ENCODE data around the gene TFAP2A.

Gene TFAP2A

DNA sequence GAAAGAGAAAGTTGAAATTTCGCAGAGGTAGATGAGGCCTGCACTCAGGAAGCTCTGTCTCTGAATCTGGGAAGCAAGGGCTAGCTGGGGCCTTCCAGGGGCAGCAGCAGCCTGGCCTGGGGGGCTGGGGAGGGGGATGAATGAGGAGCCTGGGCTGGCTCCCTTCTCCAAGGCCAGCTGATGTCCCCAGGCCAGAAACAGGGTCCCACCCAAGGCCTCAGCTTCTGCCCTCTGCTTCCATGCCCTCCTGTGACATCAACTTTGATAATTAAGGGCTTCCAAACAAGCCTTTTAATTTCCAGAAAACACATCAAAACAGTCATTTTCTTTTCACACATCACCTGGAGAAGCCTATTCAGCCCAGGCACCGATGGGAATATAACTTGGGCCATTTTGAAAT, 15.4 kb downstream of the TFAP2A start:
- DNase-seq (ENCODE audit: low read depth) = no peak

DNA sequence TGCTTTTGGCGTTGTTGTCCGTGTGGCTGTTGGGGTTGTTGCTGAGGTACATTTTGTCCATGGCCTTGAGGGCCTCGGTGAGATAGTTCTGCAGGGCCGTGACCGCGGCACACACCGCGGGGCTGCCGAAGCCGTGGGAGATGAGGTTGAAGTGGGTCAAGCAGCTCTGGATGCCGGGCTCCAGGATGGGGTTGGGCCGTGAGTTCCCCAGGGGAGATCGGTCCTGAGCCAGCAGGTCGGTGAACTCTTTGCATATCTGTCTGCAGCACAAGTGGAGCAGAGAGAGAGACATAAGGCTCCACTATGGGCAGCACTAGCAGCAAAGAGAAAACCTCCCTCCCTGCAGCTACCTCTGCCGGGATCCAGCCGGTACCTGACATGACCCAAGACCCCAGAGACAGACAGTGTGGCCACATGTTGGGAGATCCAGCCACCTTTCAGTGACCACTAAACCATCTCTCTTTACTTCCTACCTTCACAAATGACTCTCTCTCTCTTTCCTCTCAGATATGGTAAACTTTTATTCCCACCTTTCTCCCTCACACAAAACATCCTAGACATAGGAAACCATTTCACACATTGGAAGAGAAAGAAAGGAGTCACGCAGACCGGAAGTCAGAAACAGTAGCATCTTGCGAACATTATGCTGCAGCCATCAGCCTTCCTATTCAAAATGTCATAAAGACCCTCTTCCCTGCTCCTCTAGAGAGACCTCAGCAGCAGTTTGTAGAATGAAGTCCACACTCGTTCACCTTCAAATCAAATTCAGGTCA, 16.2 kb downstream of the TFAP2A start:
- no peak for DNase-seq (ENCODE audit: low read depth)

DNA sequence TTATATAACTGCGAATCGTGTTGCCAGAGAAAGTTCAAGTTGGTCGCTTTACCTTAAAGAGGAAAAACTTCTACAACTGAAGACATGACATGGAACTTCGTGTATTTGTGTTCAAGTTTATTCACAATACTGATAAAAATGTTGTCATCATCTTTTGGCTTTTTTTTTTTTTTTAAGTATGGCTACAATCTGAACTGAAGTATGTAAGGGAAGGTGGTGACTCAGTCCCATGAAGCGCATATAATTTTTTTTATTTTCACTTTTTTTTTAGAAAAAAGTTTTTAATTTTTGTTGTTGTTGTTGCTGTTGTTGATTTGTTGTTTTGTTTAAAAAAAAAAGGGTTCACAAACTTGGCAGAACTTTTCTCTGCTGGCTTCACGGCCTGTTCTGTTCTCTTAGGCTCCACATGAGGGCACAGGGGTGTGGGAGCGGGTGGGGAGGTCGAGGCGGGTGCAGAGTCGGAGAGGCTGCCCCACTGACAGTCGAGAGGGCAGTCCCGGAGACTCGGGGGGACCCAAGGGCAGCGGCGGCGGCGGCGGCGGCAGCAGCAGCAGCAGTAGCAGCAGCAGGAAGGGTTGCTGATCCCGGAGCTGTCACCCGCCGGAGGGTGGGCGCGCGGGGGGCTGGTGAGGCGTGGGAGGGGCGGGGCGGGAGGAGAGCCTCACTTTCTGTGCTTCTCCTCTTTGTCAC, 17.0 kb downstream of the TFAP2A start:
- no peak for DNase-seq (ENCODE audit: low read depth)

DNA sequence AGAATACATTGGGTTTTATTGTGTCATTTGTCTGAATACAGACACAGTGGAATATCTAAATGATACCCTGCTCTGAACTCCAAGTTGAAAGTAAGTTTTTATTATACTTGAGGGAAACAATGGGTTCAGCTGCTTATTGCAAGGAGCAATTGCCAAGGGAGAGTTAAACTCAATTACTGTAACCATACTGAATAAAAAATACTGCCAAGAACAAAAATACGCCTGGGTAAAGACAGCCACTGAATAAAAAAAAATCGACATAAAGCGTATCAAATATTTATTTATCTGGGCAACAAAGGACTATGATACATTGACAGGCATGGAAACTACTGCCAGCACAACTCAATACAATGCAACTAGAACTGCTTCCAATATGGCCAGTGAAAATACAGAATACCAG, 18.1 kb downstream of the TFAP2A start:
- no peak for DNase-seq (ENCODE audit: low read depth)

- no peak for DNase-seq (ENCODE audit: low read depth)
These were observed 18.9 kb downstream of the TFAP2A start for GRCh38 chr6:10395704-10396546.

DNA sequence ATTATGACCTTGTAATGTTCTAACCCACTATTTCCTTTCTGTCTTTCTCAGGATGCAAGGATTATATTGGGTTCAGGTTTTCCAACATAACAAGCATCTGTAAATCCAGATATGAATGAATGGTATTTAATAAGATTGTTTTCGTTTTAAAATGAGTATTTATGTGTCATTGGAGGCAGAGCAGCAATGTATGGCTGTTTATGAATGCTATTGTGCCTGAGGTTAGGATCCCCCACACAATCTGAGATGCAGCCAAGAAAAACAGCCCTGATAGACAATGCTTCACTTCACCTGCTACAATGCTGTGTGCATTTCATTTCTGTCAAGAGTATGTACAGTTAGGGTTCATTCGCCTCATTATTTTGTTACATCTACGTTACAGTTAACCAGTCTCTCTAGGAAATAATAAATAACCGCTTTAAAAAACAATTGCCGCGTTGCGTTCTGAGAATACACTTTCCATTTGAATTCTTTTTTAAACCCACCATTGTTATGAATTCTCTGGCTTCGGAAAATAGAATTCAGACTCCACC, 19.6 kb downstream of the TFAP2A start:
- DNase-seq (ENCODE audit: low read depth) = no peak

DNA sequence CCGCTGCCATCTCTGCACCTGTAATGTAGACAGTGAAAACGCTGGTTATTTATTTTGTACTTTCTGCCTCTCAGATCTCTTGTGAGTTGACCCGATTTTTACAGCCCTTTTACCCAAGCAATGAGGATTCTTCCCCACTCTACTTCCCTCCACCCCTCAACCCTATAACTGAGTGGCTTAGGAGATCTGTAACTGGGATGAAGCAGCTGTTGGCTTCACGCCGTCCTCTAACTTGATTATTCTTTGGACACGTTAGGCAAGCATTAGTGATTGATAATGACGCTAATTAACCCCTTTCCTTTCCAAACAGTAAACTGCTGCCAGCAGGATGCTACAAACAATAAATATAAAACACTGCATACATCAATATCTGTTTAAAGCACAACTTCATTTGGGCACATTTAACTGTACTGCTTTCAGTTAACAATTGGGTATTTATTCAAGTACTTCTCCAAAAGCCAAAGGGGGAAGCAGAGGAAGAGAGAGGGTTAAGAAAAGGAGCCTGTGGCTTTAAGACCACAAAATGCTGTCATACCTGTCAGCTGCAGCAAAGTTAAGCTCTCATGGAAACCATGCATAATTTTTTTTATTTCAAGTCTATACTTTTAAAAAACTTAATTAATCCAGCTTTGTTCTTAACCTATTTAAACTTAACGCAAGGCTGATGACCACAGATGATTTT, 21.2 kb downstream of the TFAP2A start:
- DNase-seq (ENCODE audit: low read depth) = no peak

GRCh38 chr6:10391799-10392198, 23.1 kb downstream of the TFAP2A start:
- DNase-seq (ENCODE audit: low read depth) = no peak

GRCh38 chr6:10391299-10391630, 23.6 kb downstream of the TFAP2A start:
- DNase-seq (ENCODE audit: low read depth) = no peak

DNA sequence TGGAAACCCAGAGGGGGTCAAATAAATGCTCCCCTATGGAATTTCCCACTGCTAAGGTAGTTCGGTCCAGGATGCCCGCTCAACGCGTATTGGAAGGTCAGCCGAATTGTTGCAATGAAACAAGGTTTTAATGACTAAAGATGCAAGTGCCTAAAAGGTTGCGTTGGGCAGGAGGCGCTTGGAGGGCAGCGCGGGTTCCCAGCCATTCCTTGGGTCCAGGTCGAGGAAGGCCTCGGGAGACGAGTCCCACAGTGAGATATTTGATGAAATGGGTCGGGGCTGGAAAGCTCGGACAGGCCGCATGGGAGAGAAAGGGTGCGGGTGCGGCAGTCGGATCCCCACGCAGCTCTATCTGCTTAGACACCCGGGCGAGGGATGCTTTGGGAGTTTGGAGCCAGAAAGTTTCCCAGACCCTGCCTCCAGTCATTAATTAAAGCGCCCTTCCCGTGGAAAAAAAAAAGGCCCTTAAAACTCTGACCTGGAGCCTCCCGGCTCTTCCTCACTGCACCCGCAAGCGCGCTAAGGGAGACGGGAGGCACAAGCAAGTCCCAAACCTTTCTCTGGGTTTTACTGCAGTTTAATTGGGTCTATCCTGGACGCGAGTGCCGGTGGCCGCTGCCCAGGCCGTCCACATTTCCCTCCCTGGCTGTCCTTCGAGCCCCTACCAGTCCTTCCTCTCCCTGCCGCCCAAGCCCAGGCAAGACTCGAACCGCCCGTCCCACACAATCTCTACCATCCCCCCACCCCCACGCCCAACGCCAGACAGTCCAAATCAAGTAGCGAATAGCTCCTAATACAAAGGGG, 24.2 kb downstream of the TFAP2A start:
- no peak for DNase-seq (ENCODE audit: low read depth)

DNA sequence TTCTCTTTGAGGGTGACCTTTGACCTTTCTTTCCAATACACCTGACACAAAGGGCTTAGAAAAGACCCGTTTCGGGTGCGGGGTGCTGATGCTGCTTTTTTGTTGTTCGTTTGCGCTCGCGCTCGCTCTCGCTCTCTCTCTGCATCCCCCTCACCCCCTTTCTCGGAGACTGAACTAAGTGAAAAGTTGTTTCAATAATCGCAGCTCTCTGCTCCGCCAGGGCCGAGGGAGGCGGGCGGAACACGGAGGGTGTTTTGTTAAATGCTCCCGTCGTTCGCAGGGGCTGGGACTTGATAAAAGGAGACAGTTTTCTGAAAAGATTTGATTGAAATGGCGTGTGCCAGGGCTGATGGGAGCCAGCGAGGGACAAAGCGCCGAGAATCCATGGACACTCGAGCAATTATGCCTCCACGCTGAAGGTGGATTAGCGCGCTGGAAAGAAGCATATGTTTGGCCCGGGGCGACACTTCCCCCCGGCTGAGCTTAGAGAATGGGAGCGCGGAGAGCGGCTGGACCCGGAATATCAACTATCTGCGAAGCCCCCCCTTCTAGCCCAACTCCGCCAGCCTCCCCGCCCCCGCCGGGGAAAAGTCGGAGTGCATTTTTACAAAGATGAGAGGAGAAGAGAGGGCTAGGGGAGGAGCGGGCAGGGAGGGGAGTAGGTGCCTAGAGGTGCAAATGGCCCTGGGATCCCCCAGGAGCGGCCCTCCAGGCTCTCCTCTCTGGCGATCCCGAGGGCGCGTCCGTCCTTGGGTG, 25.0 kb downstream of the TFAP2A start:
- DNase-seq (ENCODE audit: low read depth) = no peak

GRCh38 chr6:10386756-10387654, 27.9 kb downstream of the TFAP2A start:
- no peak for DNase-seq (ENCODE audit: low read depth)

DNA sequence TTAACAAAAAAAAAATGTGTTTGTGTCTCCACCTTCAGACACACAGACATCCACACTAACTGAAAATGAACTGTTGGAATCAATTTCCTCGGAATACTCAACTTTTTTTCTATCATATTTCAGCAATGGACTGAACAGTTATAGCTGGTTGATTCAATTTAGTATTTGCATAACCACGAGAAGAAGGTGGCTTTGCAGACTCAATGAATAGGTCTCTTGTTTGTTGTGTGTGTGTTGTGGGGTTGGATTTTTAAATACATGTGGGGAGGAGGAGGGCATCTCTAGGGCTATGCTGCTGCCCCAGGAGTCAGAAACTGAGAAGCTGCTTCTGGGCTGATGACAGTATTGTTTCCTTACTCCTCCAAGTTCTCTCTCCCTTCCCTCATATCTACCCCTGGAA, 28.7 kb downstream of the TFAP2A start:
- no peak for DNase-seq (ENCODE audit: low read depth)

- DNase-seq (ENCODE audit: low read depth) = no peak
These were observed 29.2 kb downstream of the TFAP2A start for GRCh38 chr6:10385524-10386132.

DNA sequence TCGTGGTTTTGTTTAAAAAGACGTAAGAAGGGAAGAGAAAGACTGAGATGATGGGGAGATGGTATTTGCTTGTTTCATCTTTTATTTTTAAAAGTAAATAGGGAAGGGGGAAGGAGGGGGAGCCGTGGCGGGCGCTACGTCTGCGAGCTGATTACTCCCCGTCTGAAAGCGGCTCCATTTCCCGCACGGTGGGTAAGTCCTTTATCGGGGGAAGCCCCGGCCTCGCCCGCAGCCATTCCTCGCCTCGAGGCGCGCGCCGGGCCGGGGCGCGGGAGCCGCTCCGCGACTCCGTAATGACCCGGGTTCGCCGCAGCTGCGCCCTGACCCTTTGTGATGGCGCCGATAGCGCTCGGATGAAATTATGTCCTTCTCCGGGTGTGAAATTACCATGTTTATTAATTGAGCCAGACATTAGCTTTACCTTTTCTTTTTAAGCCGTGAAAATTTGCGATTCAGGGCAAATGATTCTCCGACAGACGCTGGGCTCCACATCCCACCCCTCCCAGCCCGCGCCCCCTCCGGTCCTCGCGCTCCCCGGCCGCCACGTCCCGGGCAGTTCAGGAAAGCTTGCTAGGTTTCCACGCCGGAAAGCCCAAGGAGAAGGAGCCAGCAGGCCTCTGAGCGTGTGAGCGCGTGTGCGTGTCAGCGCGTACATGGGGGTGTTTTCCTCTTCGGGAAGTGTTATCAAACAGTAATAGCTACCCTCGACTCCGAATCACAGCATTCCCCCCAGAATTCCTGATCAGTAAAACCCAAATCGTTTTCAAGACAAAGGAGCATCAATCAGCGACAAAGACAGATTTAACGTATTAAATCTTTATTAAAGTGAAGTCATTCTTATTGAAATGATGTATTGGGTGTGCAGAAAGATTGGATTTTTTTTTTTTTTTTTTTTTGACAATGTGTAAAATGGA, 30.0 kb downstream of the TFAP2A start:
- no peak for DNase-seq (ENCODE audit: low read depth)

GRCh38 chr6:10384091-10384609, 30.7 kb downstream of the TFAP2A start:
- no peak for DNase-seq (ENCODE audit: low read depth)

DNA sequence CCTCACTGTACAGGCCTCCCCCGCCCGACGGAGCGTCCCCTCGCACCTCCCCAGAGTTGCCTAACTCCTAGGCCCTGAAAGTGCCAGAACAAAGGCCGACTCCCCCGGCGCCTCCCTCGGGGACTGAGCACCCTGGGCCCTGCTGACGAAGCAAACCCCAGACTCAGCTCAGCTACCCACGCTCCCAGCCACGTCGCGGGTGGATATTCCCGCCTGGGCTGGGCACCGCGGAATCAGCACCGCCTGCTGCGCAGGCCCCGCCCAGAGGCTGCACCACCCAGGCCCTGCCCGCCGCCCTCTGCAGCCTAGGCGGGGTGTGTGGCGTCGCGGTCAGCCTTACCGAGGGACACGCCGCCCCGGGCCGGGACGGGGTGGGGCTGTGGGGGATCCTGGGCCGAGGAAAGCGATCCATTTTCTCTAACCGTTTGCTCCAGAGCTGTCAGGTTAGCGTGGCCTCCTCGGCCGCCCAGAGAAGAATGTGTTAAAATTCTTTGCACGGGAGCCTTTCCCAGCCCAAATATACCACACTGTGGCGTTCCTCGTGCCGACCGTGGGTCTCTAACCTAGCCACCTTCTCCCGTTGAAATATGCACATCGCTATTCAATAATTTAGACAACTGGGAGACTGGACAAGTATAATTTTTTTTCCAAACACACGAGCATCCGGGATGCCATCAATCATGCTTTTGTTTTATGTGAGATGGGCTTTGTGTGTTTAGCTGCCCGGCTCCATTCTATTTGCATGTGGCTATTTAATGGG, 31.4 kb downstream of the TFAP2A start:
- no peak for DNase-seq (ENCODE audit: low read depth)
